Neuronal stem cell (in vitro differentiated cells): ENCODE measurements around the gene PHKB.
"Not testable (repeated sequence)": the region's sequence is repeated elsewhere in the genome, so short reads cannot be mapped to it uniquely, and the experiment has no call there.

Experiments used
- DNase-seq: peaks from one replicate; pipeline ENCODE4 v3.0.0-alpha.2; 2013; ENCODE audit warnings: low spot score
- H2AFZ ChIP-seq: one replicate; pipeline ENCODE4 v1.6.1; 2013; ENCODE audit warnings: mild to moderate bottlenecking, low read length, inconsistent platforms
- H2AK5ac ChIP-seq: 2 replicates; pipeline ENCODE4 v1.6.1; 2013; ENCODE audit warnings: low read depth, mild to moderate bottlenecking, inconsistent platforms, low read length, moderate library complexity, mixed read lengths
- H2BK120ac ChIP-seq: 2 replicates; pipeline ENCODE4 v1.6.1; 2013; ENCODE audit warnings: low read depth, mild to moderate bottlenecking, inconsistent platforms, low read length, moderate library complexity, mixed read lengths
- H2BK12ac ChIP-seq: one replicate; pipeline ENCODE4 v1.6.1; 2013; ENCODE audit warnings: low read length, inconsistent platforms
- H2BK15ac ChIP-seq: 2 replicates; pipeline ENCODE4 v1.6.1; 2013; ENCODE audit warnings: mild to moderate bottlenecking, low read length, inconsistent platforms, mixed read lengths
- H2BK5ac ChIP-seq: one replicate; pipeline ENCODE4 v1.6.1; 2013; ENCODE audit warnings: inconsistent platforms, mild to moderate bottlenecking, low read length, moderate library complexity
- H3K14ac ChIP-seq: one replicate; pipeline ENCODE4 v1.6.1; 2013; ENCODE audit warnings: low read length, inconsistent platforms
- H3K18ac ChIP-seq: 2 replicates; pipeline ENCODE4 v1.6.1; 2013; ENCODE audit warnings: low read length, inconsistent platforms
- H3K23ac ChIP-seq: 2 replicates; pipeline ENCODE4 v1.6.1; 2013; ENCODE audit warnings: low read depth, mild to moderate bottlenecking, mixed read lengths, low read length, inconsistent platforms; ENCODE audit not compliant: poor library complexity
- H3K27ac ChIP-seq: replicated peaks from 3 replicates; pipeline ENCODE4 v1.5.1; 2013; ENCODE audit warnings: low read length, inconsistent platforms
- H3K27me3 ChIP-seq, 3 experiments: 2 replicates each; pipeline ENCODE4 v1.6.1; 2013; ENCODE audit warnings: low read length in 3 of 3, mild to moderate bottlenecking in 2 of 3, inconsistent platforms in 1 of 3, low read depth in 1 of 3, mixed read lengths in 1 of 3, moderate library complexity in 1 of 3; ENCODE audit not compliant: control insufficient read depth in 3 of 3, insufficient read depth in 3 of 3
- H3K36me3 ChIP-seq, 2 donors: replicated peaks in 1 of 2; 2 replicates each; pipeline ENCODE4 v1.6.1; 2013; ENCODE audit warnings: low read length in 2 of 2; ENCODE audit not compliant: control insufficient read depth in 2 of 2, insufficient read depth in 2 of 2
- H3K4ac ChIP-seq: 2 replicates; pipeline ENCODE4 v1.6.1; 2013; ENCODE audit warnings: inconsistent platforms, mild to moderate bottlenecking, low read length, moderate library complexity
- H3K4me1 ChIP-seq, 2 donors: 1 replicate in 1 of 2; 2 replicates in 1 of 2; pipeline ENCODE4 v1.6.1; 2013; ENCODE audit warnings: low read length in 2 of 2, low read depth in 1 of 2; ENCODE audit not compliant: control insufficient read depth in 2 of 2, insufficient read depth in 1 of 2
- H3K4me2 ChIP-seq: one replicate; pipeline ENCODE4 v1.6.1; 2013; ENCODE audit warnings: mild to moderate bottlenecking, low read length, inconsistent platforms; ENCODE audit not compliant: insufficient read depth, poor library complexity, severe bottlenecking
- H3K4me3 ChIP-seq, 2 donors: 2 replicates each; pipeline ENCODE4 v1.5.1; 2013; ENCODE audit warnings: low read length in 2 of 2, mild to moderate bottlenecking in 2 of 2, inconsistent platforms in 1 of 2, moderate library complexity in 1 of 2
- H3K79me1 ChIP-seq: one replicate; pipeline ENCODE4 v1.6.1; 2013; ENCODE audit warnings: low read depth, mild to moderate bottlenecking, inconsistent platforms, low read length, moderate library complexity
- H3K9ac ChIP-seq: one replicate; pipeline ENCODE4 v1.6.1; 2013; ENCODE audit warnings: mild to moderate bottlenecking, low read depth, low read length, inconsistent platforms; ENCODE audit not compliant: poor library complexity
- H3K9me3 ChIP-seq, 2 donors: replicated peaks in 1 of 2; 2 replicates each; pipeline versions ENCODE3 to v1.6.1; 2013; ENCODE audit warnings: low read length in 2 of 2, mild to moderate bottlenecking in 2 of 2, inconsistent platforms in 1 of 2, low read depth in 1 of 2, mixed read lengths in 1 of 2, moderate library complexity in 1 of 2; ENCODE audit not compliant: control insufficient read depth in 2 of 2, insufficient read depth in 1 of 2
- H4K8ac ChIP-seq: one replicate; pipeline ENCODE4 v1.6.1; 2013; ENCODE audit warnings: low read depth, mild to moderate bottlenecking, inconsistent platforms, low read length, moderate library complexity
- H4K91ac ChIP-seq: one replicate; pipeline ENCODE4 v1.6.1; 2013; ENCODE audit warnings: low read length, low read depth, mild to moderate bottlenecking, inconsistent platforms; ENCODE audit not compliant: poor library complexity
- WGBS, 2 donors: extraction: QIAGEN DNeasy Blood & Tissue Kit; methylation state at CpG; one replicate each; pipeline ENCODE4 v1.1.7; 2013; ENCODE audit warnings: missing lambda C conversion rate in 2 of 2, mixed read lengths in 1 of 2; ENCODE audit not compliant: insufficient read length in 2 of 2, insufficient replicate concordance in 1 of 2; ENCODE audit errors: extremely low coverage in 2 of 2; 5-methylcytosine and 5-hydroxymethylcytosine counted together

Gene PHKB

GRCh38 chr16:47539707-47540670 is 78.9 kb downstream of the PHKB start:
- not testable (repeated sequence) for H2AFZ ChIP-seq, H3K36me3 ChIP-seq, H3K27ac ChIP-seq, H3K23ac ChIP-seq, H3K4me2 ChIP-seq, H3K79me1 ChIP-seq, H2BK5ac ChIP-seq, H4K8ac ChIP-seq, H3K4me3 ChIP-seq, H3K9ac ChIP-seq, H2BK12ac ChIP-seq, H3K27me3 ChIP-seq, H3K4me1 ChIP-seq, H3K4ac ChIP-seq, H3K18ac ChIP-seq, DNase-seq, H4K91ac ChIP-seq, H2BK120ac ChIP-seq, H2AK5ac ChIP-seq, H2BK15ac ChIP-seq, H3K14ac ChIP-seq
- WGBS, 2 donors: no CpG with 5 or more reads among the region's 13 CpGs
- peaks cover 0 to 11% of the 10 kb centered on the region in 2 donors for H3K9me3 ChIP-seq

- H3K23ac ChIP-seq, H3K4me1 ChIP-seq, H2BK12ac ChIP-seq, H3K9ac ChIP-seq, H2AK5ac ChIP-seq, H3K4me2 ChIP-seq, H3K18ac ChIP-seq, H3K4ac ChIP-seq, H4K91ac ChIP-seq, H2BK15ac ChIP-seq, H3K36me3 ChIP-seq, H3K27ac ChIP-seq, H4K8ac ChIP-seq, H3K14ac ChIP-seq, H2BK120ac ChIP-seq, H3K27me3 ChIP-seq, H3K4me3 ChIP-seq, DNase-seq, H2BK5ac ChIP-seq, H3K79me1 ChIP-seq, H2AFZ ChIP-seq: not testable (repeated sequence)
- no CpG with 5 or more reads among the region's 3 CpGs for WGBS, 2 donors
- H3K9me3 ChIP-seq: peaks cover 0 to 11% of the 10 kb centered on the region in 2 donors
Observed at GRCh38 chr16:47541135-47541534, 80.0 kb downstream of the PHKB start.

GRCh38 chr16:47544255-47544654 is 83.1 kb downstream of the PHKB start:
- H2BK120ac ChIP-seq, H2BK5ac ChIP-seq, H3K79me1 ChIP-seq, H3K4me2 ChIP-seq, H3K18ac ChIP-seq, H4K91ac ChIP-seq, H3K14ac ChIP-seq, DNase-seq, H2BK12ac ChIP-seq, H3K23ac ChIP-seq, H3K27me3 ChIP-seq, H2BK15ac ChIP-seq, H3K4ac ChIP-seq, H3K9ac ChIP-seq, H3K4me3 ChIP-seq, H3K36me3 ChIP-seq, H3K27ac ChIP-seq, H2AFZ ChIP-seq, H3K4me1 ChIP-seq, H2AK5ac ChIP-seq, H4K8ac ChIP-seq: not testable (repeated sequence)
- peaks cover 6 to 16% of the 10 kb centered on the region in 2 donors for H3K9me3 ChIP-seq
- no CpG with 5 or more reads among the region's 6 CpGs for WGBS, 2 donors

- not testable (repeated sequence) for H3K4me2 ChIP-seq, H3K14ac ChIP-seq, H4K91ac ChIP-seq, H3K23ac ChIP-seq, H2BK15ac ChIP-seq, H2BK120ac ChIP-seq, H2AFZ ChIP-seq, H3K4ac ChIP-seq, H3K4me3 ChIP-seq, H4K8ac ChIP-seq, H2BK5ac ChIP-seq, H3K4me1 ChIP-seq, H2AK5ac ChIP-seq, H3K18ac ChIP-seq, H2BK12ac ChIP-seq, H3K79me1 ChIP-seq, H3K9ac ChIP-seq, H3K27me3 ChIP-seq, H3K27ac ChIP-seq, DNase-seq
- H3K9me3 ChIP-seq: peaks cover 8 to 13% of the 10 kb centered on the region in 2 donors
- WGBS, 2 donors: no CpG with 5 or more reads among the region's 3 CpGs
- peaks cover 2 to 17% of the 10 kb centered on the region in 2 donors for H3K36me3 ChIP-seq
Observed at GRCh38 chr16:47551185-47551584, 90.1 kb downstream of the PHKB start.
